ENCODE results near the gene COTL1.

COTL1 gene

DNA sequence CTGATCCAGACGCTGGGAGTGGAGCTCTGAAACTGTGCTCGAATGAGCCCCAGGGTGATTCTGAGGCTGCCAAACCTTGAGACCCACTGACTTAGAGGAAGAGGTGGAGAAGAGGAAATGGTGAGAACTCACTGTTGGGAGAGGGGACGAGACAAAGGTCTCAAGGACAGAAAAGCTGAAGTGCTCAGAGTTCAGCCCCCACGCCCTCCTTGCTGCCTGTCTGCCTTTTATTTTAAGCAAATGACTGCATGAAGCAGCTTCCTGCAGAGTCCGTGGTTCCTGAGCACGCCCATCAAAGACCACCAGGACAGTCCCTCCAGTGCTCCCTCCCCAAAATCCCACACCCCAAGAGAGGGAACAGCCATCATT, 20.4 kb downstream of the COTL1 start (continued):
- no peak for TF ChIP-seq OSR1 (CRISPR knock-in tag; IDR thresholded peaks at IDR 0.05)

DNA sequence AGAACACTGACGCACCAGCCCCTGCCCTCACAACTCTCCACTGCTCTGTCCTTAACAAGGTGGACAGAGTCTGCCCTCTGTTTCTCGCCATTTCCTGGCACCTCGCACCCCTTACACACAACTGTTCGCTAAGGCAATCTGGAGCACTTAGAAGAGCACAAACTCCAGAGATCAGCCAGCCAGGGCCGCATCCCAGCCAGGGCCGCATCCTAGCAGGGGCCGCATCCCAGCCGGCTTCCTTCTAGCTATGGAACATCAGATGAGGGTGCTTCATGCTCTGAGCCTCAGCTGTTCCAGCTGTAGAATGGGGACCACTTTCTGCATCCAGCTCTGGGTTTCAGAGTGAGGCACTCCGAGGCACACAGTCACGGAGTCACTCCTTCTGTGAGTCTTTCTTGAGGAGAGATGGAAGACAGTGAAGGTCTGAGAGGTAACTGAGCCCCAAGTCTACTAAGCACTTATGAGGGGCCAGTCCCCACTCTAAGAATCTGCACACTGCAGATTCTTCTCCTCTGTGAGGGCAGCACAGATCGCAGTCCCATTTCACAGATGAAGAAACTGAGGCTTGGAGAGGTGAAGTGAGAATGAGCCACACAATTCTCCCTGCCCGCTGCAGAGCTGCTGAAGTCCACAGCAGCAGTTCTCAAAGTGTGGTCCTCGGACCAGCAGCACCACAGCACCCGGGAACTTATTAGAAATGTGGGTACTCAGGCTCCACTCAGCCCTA, 20.9 kb downstream of the COTL1 start:
- no peak for ATAC-seq
- TF ChIP-seq SNAI2 (CRISPR knock-in tag; IDR thresholded peaks at IDR 0.05) (no peak), ISL1 (CRISPR knock-in tag; IDR thresholded peaks at IDR 0.05) (no peak), TOX (CRISPR knock-in tag; IDR thresholded peaks at IDR 0.05; ENCODE audit: borderline replicate concordance) (no peak), ZNF70 (CRISPR knock-in tag; IDR thresholded peaks at IDR 0.05) (no peak), OSR1 (CRISPR knock-in tag; IDR thresholded peaks at IDR 0.05) (no peak), ZFP3 (CRISPR knock-in tag; IDR thresholded peaks at IDR 0.05) (no peak), CSDC2 (CRISPR knock-in tag; IDR thresholded peaks at IDR 0.05) (no peak), ZC3H10 (CRISPR knock-in tag; IDR thresholded peaks at IDR 0.05) (no peak), GLIS3 (CRISPR knock-in tag; IDR thresholded peaks at IDR 0.05) (no peak), ESRRG (CRISPR knock-in tag; IDR thresholded peaks at IDR 0.05) (no peak), ZNF565 (CRISPR knock-in tag; conservative IDR thresholded peaks at IDR 0.05; ENCODE audit: low read depth) (no peak), ARNTL (CRISPR knock-in tag; IDR thresholded peaks at IDR 0.05; ENCODE audit: borderline replicate concordance, low read depth) (no peak), ZNF8 (CRISPR knock-in tag; IDR thresholded peaks at IDR 0.05) (no peak), PPARA (CRISPR knock-in tag; IDR thresholded peaks at IDR 0.05; ENCODE audit: borderline replicate concordance) (no peak), RARB (CRISPR knock-in tag; IDR thresholded peaks at IDR 0.05) (no peak), BACH2 (CRISPR knock-in tag; IDR thresholded peaks at IDR 0.05; ENCODE audit: borderline replicate concordance) (no peak)
- TF ChIP-seq, protein P1, sequence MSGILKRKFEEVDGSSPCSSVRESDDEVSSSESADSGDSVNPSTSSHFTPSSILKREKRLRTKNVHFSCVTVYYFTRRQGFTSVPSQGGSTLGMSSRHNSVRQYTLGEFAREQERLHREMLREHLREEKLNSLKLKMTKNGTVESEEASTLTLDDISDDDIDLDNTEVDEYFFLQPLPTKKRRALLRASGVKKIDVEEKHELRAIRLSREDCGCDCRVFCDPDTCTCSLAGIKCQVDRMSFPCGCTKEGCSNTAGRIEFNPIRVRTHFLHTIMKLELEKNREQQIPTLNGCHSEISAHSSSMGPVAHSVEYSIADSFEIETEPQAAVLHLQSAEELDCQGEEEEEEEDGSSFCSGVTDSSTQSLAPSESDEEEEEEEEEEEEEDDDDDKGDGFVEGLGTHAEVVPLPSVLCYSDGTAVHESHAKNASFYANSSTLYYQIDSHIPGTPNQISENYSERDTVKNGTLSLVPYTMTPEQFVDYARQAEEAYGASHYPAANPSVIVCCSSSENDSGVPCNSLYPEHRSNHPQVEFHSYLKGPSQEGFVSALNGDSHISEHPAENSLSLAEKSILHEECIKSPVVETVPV (CRISPR knock-in tag; IDR thresholded peaks at IDR 0.05) = no peak
- TF ChIP-seq, protein P2, sequence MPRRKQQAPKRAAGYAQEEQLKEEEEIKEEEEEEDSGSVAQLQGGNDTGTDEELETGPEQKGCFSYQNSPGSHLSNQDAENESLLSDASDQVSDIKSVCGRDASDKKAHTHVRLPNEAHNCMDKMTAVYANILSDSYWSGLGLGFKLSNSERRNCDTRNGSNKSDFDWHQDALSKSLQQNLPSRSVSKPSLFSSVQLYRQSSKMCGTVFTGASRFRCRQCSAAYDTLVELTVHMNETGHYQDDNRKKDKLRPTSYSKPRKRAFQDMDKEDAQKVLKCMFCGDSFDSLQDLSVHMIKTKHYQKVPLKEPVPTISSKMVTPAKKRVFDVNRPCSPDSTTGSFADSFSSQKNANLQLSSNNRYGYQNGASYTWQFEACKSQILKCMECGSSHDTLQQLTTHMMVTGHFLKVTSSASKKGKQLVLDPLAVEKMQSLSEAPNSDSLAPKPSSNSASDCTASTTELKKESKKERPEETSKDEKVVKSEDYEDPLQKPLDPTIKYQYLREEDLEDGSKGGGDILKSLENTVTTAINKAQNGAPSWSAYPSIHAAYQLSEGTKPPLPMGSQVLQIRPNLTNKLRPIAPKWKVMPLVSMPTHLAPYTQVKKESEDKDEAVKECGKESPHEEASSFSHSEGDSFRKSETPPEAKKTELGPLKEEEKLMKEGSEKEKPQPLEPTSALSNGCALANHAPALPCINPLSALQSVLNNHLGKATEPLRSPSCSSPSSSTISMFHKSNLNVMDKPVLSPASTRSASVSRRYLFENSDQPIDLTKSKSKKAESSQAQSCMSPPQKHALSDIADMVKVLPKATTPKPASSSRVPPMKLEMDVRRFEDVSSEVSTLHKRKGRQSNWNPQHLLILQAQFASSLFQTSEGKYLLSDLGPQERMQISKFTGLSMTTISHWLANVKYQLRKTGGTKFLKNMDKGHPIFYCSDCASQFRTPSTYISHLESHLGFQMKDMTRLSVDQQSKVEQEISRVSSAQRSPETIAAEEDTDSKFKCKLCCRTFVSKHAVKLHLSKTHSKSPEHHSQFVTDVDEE (CRISPR knock-in tag; IDR thresholded peaks at IDR 0.05) = no peak
- TF ChIP-seq, protein P3, sequence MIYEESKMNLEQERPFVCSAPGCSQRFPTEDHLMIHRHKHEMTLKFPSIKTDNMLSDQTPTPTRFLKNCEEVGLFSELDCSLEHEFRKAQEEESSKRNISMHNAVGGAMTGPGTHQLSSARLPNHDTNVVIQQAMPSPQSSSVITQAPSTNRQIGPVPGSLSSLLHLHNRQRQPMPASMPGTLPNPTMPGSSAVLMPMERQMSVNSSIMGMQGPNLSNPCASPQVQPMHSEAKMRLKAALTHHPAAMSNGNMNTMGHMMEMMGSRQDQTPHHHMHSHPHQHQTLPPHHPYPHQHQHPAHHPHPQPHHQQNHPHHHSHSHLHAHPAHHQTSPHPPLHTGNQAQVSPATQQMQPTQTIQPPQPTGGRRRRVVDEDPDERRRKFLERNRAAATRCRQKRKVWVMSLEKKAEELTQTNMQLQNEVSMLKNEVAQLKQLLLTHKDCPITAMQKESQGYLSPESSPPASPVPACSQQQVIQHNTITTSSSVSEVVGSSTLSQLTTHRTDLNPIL (CRISPR knock-in tag; IDR thresholded peaks at IDR 0.05; ENCODE audit: low read depth) = no peak

DNA sequence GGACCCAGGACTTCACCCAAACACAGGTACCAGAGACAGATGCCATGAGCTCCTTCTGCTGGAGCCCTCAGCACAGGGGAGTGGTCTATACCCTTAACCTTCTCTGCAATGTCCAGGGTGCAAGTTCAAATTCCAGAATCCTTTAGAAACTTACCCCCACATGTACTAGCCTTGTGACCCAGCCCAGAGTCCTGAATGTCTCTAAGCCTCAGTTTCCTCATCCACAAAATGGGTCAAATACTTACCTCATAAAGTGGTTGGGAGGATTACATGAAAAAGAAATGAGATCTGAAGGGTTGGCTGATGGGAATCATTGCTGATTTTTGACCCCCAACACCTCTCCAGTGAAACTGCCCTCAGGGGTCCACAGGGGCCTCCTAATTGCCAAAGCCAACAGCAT, 21.7 kb downstream of the COTL1 start:
- ATAC-seq = no peak
- TF ChIP-seq, protein P4, sequence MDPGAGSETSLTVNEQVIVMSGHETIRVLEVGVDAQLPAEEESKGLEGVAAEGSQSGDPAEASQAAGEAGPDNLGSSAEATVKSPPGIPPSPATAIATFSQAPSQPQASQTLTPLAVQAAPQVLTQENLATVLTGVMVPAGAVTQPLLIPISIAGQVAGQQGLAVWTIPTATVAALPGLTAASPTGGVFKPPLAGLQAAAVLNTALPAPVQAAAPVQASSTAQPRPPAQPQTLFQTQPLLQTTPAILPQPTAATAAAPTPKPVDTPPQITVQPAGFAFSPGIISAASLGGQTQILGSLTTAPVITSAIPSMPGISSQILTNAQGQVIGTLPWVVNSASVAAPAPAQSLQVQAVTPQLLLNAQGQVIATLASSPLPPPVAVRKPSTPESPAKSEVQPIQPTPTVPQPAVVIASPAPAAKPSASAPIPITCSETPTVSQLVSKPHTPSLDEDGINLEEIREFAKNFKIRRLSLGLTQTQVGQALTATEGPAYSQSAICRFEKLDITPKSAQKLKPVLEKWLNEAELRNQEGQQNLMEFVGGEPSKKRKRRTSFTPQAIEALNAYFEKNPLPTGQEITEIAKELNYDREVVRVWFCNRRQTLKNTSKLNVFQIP (CRISPR knock-in tag; IDR thresholded peaks at IDR 0.05; ENCODE audit: borderline replicate concordance, low read depth) = no peak
- TF ChIP-seq ZNF70 (CRISPR knock-in tag; IDR thresholded peaks at IDR 0.05) = no peak
- no peak for TF ChIP-seq OSR1 (CRISPR knock-in tag; IDR thresholded peaks at IDR 0.05)
- TF ChIP-seq, protein P5, sequence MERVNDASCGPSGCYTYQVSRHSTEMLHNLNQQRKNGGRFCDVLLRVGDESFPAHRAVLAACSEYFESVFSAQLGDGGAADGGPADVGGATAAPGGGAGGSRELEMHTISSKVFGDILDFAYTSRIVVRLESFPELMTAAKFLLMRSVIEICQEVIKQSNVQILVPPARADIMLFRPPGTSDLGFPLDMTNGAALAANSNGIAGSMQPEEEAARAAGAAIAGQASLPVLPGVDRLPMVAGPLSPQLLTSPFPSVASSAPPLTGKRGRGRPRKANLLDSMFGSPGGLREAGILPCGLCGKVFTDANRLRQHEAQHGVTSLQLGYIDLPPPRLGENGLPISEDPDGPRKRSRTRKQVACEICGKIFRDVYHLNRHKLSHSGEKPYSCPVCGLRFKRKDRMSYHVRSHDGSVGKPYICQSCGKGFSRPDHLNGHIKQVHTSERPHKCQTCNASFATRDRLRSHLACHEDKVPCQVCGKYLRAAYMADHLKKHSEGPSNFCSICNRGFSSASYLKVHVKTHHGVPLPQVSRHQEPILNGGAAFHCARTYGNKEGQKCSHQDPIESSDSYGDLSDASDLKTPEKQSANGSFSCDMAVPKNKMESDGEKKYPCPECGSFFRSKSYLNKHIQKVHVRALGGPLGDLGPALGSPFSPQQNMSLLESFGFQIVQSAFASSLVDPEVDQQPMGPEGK (CRISPR knock-in tag; IDR thresholded peaks at IDR 0.05; ENCODE audit: borderline replicate concordance) = no peak
- TF ChIP-seq, protein P1 (CRISPR knock-in tag; IDR thresholded peaks at IDR 0.05) = no peak
- TF ChIP-seq, protein P2 (CRISPR knock-in tag; IDR thresholded peaks at IDR 0.05) = no peak
- no peak for TF ChIP-seq ZNF565 (CRISPR knock-in tag; conservative IDR thresholded peaks at IDR 0.05; ENCODE audit: low read depth)

Data from SK-N-SH treated with all-trans-retinoic acid at 6 μM for 48 hours (cell line).